BLaER1 treated with 17β-estradiol and CSF1 and Interleukin-3, amounts not matched to agents 10 nM and 100 nM (cell line): ENCODE measurements around the gene ATRIP.
A peak's percentile ranks its signal among the peaks of the same experiment; 100 is the strongest.

Experiments
- H3K27ac ChIP-seq, 11 experiments: shearing (Covaris generic); formaldehyde crosslinking; 2 replicates each; pipeline ENCODE4 v1.8.1; 2022
- H3K27me3 ChIP-seq, 11 experiments: shearing (Covaris generic); formaldehyde crosslinking; 2 replicates each; pipeline ENCODE4 v1.8.1; 2022
- H3K36me3 ChIP-seq, 11 experiments: shearing (Covaris generic); formaldehyde crosslinking; 2 replicates each; pipeline ENCODE4 v1.8.1; 2022
- H3K4me1 ChIP-seq, 10 experiments: shearing (Covaris generic); formaldehyde crosslinking; 2 replicates each; pipeline ENCODE4 v1.8.1; 2022
- H3K4me2 ChIP-seq, 11 experiments: shearing (Covaris generic); formaldehyde crosslinking; 2 replicates each; pipeline ENCODE4 v1.8.1; 2022
- H3K4me3 ChIP-seq, 10 experiments: shearing (Covaris generic); formaldehyde crosslinking; 2 replicates each; pipeline ENCODE4 v1.8.1; 2022
- H3K9ac ChIP-seq, 11 experiments: shearing (Covaris generic); formaldehyde crosslinking; 2 replicates each; pipeline ENCODE4 v1.8.1; 2022
- H3K9me3 ChIP-seq, 11 experiments: shearing (Covaris generic); formaldehyde crosslinking; replicated peaks in 1 of 11; 2 replicates each; pipeline ENCODE4 v1.8.1; 2022
- H4K20me1 ChIP-seq, 11 experiments: shearing (Covaris generic); formaldehyde crosslinking; 2 replicates each; pipeline ENCODE4 v1.8.1; 2022
- Cebpa-rat ChIP-seq, 11 experiments: shearing (Covaris generic); IDR thresholded peaks; 2 replicates each; pipeline ENCODE4 v1.8.1; 2022

ATRIP gene

GRCh38 chr3:48465531-48466378 is 19.2 kb downstream of the ATRIP start:
- Histone ChIP-seq H3K4me1 (peaks cover 50 to 64% (median 60%) of the 10 kb centered on the region in 10 experiments), H3K4me3 (peak overlapping the region; percentile 61 to 85 (median 73)), H3K9me3 (no peaks in the 10 kb centered on the region), H3K27me3 (no peaks in the 10 kb centered on the region), H3K27ac (peak overlapping the region; percentile 83 to 100 (median 98)), H4K20me1 (peaks cover 17 to 49% (median 41%) of the 10 kb centered on the region in 11 experiments; a peak in 19 of 22 replicates), H3K36me3 (peaks cover 35 to 87% (median 68%) of the 10 kb centered on the region in 11 experiments), H3K4me2 (peak overlapping the region; percentile 91 to 100 (median 99)), H3K9ac (peak overlapping the region; percentile 85 to 99 (median 93))
- no peak for TF ChIP-seq Cebpa-rat (IDR thresholded peaks at IDR 0.05)

- no peak for TF ChIP-seq Cebpa-rat (IDR thresholded peaks at IDR 0.05)
- peak overlapping the region; percentile 83 to 100 (median 98) for H3K27ac ChIP-seq
- H3K9ac ChIP-seq: peak overlapping the region; percentile 85 to 99 (median 93)
- H3K9me3 ChIP-seq: no peaks in the 10 kb centered on the region
- H4K20me1 ChIP-seq: peaks cover 17 to 45% (median 41%) of the 10 kb centered on the region in 11 experiments; a peak in 19 of 22 replicates
- peaks cover 30 to 79% (median 63%) of the 10 kb centered on the region in 11 experiments for H3K36me3 ChIP-seq
- no peaks in the 10 kb centered on the region for H3K27me3 ChIP-seq
- peak overlapping the region; percentile 61 to 85 (median 73) for H3K4me3 ChIP-seq
- H3K4me1 ChIP-seq: peaks cover 58 to 70% (median 64%) of the 10 kb centered on the region in 10 experiments
- peak overlapping the region; percentile 91 to 100 (median 99) for H3K4me2 ChIP-seq
Observed at GRCh38 chr3:48466386-48467109, 20.0 kb downstream of the ATRIP start.

GRCh38 chr3:48467110-48467454 is 20.5 kb downstream of the ATRIP start:
- Histone ChIP-seq H3K27ac (peak overlapping the region; percentile 83 to 100 (median 98)), H3K4me2 (peak overlapping the region; percentile 91 to 100 (median 99)), H3K36me3 (peaks cover 29 to 74% (median 59%) of the 10 kb centered on the region in 11 experiments), H3K9me3 (no peaks in the 10 kb centered on the region), H3K4me3 (peak overlapping the region; percentile 61 to 85 (median 73)), H3K9ac (peak overlapping the region; percentile 85 to 99 (median 93)), H4K20me1 (peaks cover 17 to 45% (median 40%) of the 10 kb centered on the region in 11 experiments; a peak in 19 of 22 replicates), H3K27me3 (no peaks in the 10 kb centered on the region), H3K4me1 (peaks cover 63 to 75% (median 70%) of the 10 kb centered on the region in 10 experiments)
- TF ChIP-seq Cebpa-rat (IDR thresholded peaks at IDR 0.05): no peak

- peak overlapping the region; percentile 91 to 100 (median 99) for H3K4me2 ChIP-seq
- H3K4me1 ChIP-seq: peaks cover 66 to 79% (median 73%) of the 10 kb centered on the region in 10 experiments
- peaks cover 17 to 45% (median 40%) of the 10 kb centered on the region in 11 experiments; a peak in 19 of 22 replicates for H4K20me1 ChIP-seq
- no peaks in the 10 kb centered on the region for H3K9me3 ChIP-seq
- H3K27me3 ChIP-seq: no peaks in the 10 kb centered on the region
- peak overlapping the region; percentile 61 to 85 (median 73) for H3K4me3 ChIP-seq
- H3K36me3 ChIP-seq: peaks cover 29 to 70% (median 57%) of the 10 kb centered on the region in 11 experiments
- peak overlapping the region; percentile 85 to 99 (median 93) for H3K9ac ChIP-seq
- no peak for TF ChIP-seq Cebpa-rat (IDR thresholded peaks at IDR 0.05)
- peak overlapping the region; percentile 83 to 100 (median 98); a peak in 21 of 22 replicates for H3K27ac ChIP-seq
Observed at GRCh38 chr3:48467473-48468267, 21.1 kb downstream of the ATRIP start.

GRCh38 chr3:48468329-48468731 is 21.8 kb downstream of the ATRIP start:
- peak overlapping the region; percentile 91 to 100 (median 99) for H3K4me2 ChIP-seq
- H3K9ac ChIP-seq: peak overlapping the region; percentile 85 to 99 (median 93); a peak in 21 of 22 replicates
- H3K27ac ChIP-seq: peak overlapping the region in 10 of 11 experiments; percentile 13 to 100 (median 96); a peak in 17 of 22 replicates
- H3K4me3 ChIP-seq: peak overlapping the region in 5 of 10 experiments; percentile 65 to 85 (median 73); a peak in 11 of 20 replicates
- H3K9me3 ChIP-seq: no peaks in the 10 kb centered on the region
- H4K20me1 ChIP-seq: peaks cover 17 to 45% (median 40%) of the 10 kb centered on the region in 11 experiments; a peak in 19 of 22 replicates
- H3K27me3 ChIP-seq: no peaks in the 10 kb centered on the region
- H3K4me1 ChIP-seq: peaks cover 68 to 82% (median 76%) of the 10 kb centered on the region in 10 experiments
- no peak for TF ChIP-seq Cebpa-rat (IDR thresholded peaks at IDR 0.05)
- H3K36me3 ChIP-seq: peaks cover 29 to 63% (median 56%) of the 10 kb centered on the region in 11 experiments

GRCh38 chr3:48469046-48469915 is 22.7 kb downstream of the ATRIP start:
- H3K9ac ChIP-seq: peak overlapping the region; percentile 32 to 99 (median 93); a peak in 18 of 22 replicates
- H3K27ac ChIP-seq: peak overlapping the region in 10 of 11 experiments; percentile 49 to 100 (median 94); a peak in 14 of 22 replicates
- H3K4me3 ChIP-seq: no peak overlapping the region; a peak in 3 of 20 replicates
- peaks cover 76 to 88% (median 82%) of the 10 kb centered on the region in 10 experiments for H3K4me1 ChIP-seq
- H3K36me3 ChIP-seq: peaks cover 29 to 55% (median 49%) of the 10 kb centered on the region in 11 experiments
- H4K20me1 ChIP-seq: peaks cover 17 to 45% (median 40%) of the 10 kb centered on the region in 11 experiments; a peak in 19 of 22 replicates
- H3K9me3 ChIP-seq: no peaks in the 10 kb centered on the region
- no peaks in the 10 kb centered on the region for H3K27me3 ChIP-seq
- no peak for TF ChIP-seq Cebpa-rat (IDR thresholded peaks at IDR 0.05)
- H3K4me2 ChIP-seq: peak overlapping the region; percentile 91 to 100 (median 99)

- H3K4me3 ChIP-seq: peak overlapping the region in 1 of 10 experiments; percentile 7; a peak in 2 of 20 replicates
- TF ChIP-seq Cebpa-rat (IDR thresholded peaks at IDR 0.05): no peak
- peaks cover 68 to 86% (median 81%) of the 10 kb centered on the region in 10 experiments for H3K4me1 ChIP-seq
- H3K36me3 ChIP-seq: peaks cover 29 to 54% (median 42%) of the 10 kb centered on the region in 11 experiments
- peak overlapping the region; percentile 91 to 100 (median 99) for H3K4me2 ChIP-seq
- H3K27ac ChIP-seq: peak overlapping the region; percentile 8 to 98 (median 49); a peak in 18 of 22 replicates
- no peaks in the 10 kb centered on the region for H3K27me3 ChIP-seq
- H3K9me3 ChIP-seq: no peaks in the 10 kb centered on the region
- peaks cover 17 to 45% (median 40%) of the 10 kb centered on the region in 11 experiments; a peak in 19 of 22 replicates for H4K20me1 ChIP-seq
- H3K9ac ChIP-seq: peak overlapping the region; percentile 32 to 99 (median 89); a peak in 20 of 22 replicates
Observed at GRCh38 chr3:48470286-48470685, 23.7 kb downstream of the ATRIP start.
